ENCODE data around the gene TRAFD1.

The TRAFD1 gene

GRCh38 chr12:112179916-112180315, 54.6 kb downstream of the TRAFD1 start:
- no peak for DNase-seq

GRCh38 chr12:112180422-112180821, 55.1 kb downstream of the TRAFD1 start:
- DNase-seq: no peak

GRCh38 chr12:112182499-112182898, 57.1 kb downstream of the TRAFD1 start:
- DNase-seq: no peak

GRCh38 chr12:112183141-112184021, 58.0 kb downstream of the TRAFD1 start:
- no peak for DNase-seq

GRCh38 chr12:112184056-112184887, 58.9 kb downstream of the TRAFD1 start:
- DNase-seq: no peak

GRCh38 chr12:112185093-112185923, 59.9 kb downstream of the TRAFD1 start:
- no peak for DNase-seq

GRCh38 chr12:112188130-112188830, 62.9 kb downstream of the TRAFD1 start:
- DNase-seq: no peak

GRCh38 chr12:112190231-112191025, 65.1 kb downstream of the TRAFD1 start:
- DNase-seq: no peak

- DNase-seq: no peak
These were observed 65.8 kb downstream of the TRAFD1 start for GRCh38 chr12:112191201-112191600.

- no peak for DNase-seq
These were observed 66.5 kb downstream of the TRAFD1 start for GRCh38 chr12:112191840-112192321.

GRCh38 chr12:112192475-112192874, 67.1 kb downstream of the TRAFD1 start:
- no peak for DNase-seq

- no peak for DNase-seq
These were observed 69.4 kb downstream of the TRAFD1 start for GRCh38 chr12:112194601-112195247.

GRCh38 chr12:112196196-112196875, 71.0 kb downstream of the TRAFD1 start:
- no peak for DNase-seq

GRCh38 chr12:112198120-112198733, 72.9 kb downstream of the TRAFD1 start:
- peak; percentile 51 for DNase-seq

- DNase-seq: no peak
These were observed 73.8 kb downstream of the TRAFD1 start for GRCh38 chr12:112199136-112199535.
